PC-3 (cell line): ENCODE measurements around the gene MYO18A. TPM values are rescaled to one million over a fixed set of nuclear protein-coding genes. Genes with fewer than 3 reads are reported as not detected.

Experiments used
- ATAC-seq: fragments of 200-7000 bp; cut with Tn5 transposase; 2 replicates; pipeline ENCODE4 v1.9.1; 2020; ENCODE audit warnings: mild to moderate bottlenecking, moderate library complexity
- BruUV-seq: library from RNA; stranded (reverse); fragments of 400-500 nt; replicated peaks from 2 replicates; lab custom pipeline; 2021; lab: Mats Ljungman, UMichigan
- CTCF ChIA-PET: fragments of 300-600 bp; sonication (Branson Sonifier 250); formaldehyde crosslinking; loops from one replicate; lab custom pipeline; 2022; ENCODE audit warnings: antibody characterized with exemption; lab: Charles Lee
- POLR2A ChIA-PET: fragments of 300-600 bp; sonication (Branson Sonifier 250); formaldehyde crosslinking; loops from one replicate; lab custom pipeline; 2022; ENCODE audit warnings: antibody characterized with exemption; ENCODE audit not compliant: unreplicated experiment; lab: Charles Lee
- DNase-seq: peaks from one replicate; pipeline ENCODE4 v3.0.0-alpha.2; 2015
- H2AFZ ChIP-seq: fragments of 300-600 bp; sonication (generic); 2 replicates; pipeline ENCODE4 v1.6.0; 2016; ENCODE audit warnings: antibody characterized with exemption, low read length
- H3F3A ChIP-seq: fragments of 300-600 bp; sonication (generic); one replicate; pipeline ENCODE4 v1.6.0; 2017; ENCODE audit warnings: antibody characterized with exemption, low read length, control low read depth, mild to moderate bottlenecking; ENCODE audit not compliant: unreplicated experiment
- H3K27ac ChIP-seq: fragments of 300-600 bp; sonication (generic); 2 replicates; pipeline ENCODE4 v1.5.1; 2016; ENCODE audit warnings: mild to moderate bottlenecking, low read length
- H3K27me3 ChIP-seq: fragments of 300-600 bp; sonication (generic); 2 replicates; pipeline ENCODE4 v1.6.1; 2016; ENCODE audit warnings: low read length, mixed read lengths
- H3K36me3 ChIP-seq: fragments of 300-600 bp; sonication (generic); 2 replicates; pipeline ENCODE4 v1.6.1; 2016; ENCODE audit warnings: low read depth, mixed run types, low read length, mixed read lengths
- H3K4me1 ChIP-seq: fragments of 300-600 bp; sonication (generic); 2 replicates; pipeline ENCODE4 v1.5.1; 2016; ENCODE audit warnings: low read length; ENCODE audit not compliant: insufficient read depth
- H3K4me2 ChIP-seq: fragments of 300-600 bp; sonication (generic); 2 replicates; pipeline ENCODE4 v1.6.0; 2016; ENCODE audit warnings: low read length
- H3K4me3 ChIP-seq: fragments of 300-600 bp; sonication (generic); 2 replicates; pipeline ENCODE4 v1.5.1; 2016; ENCODE audit warnings: mild to moderate bottlenecking, low read length, mixed read lengths
- H3K79me2 ChIP-seq: fragments of 300-600 bp; sonication (generic); 2 replicates; pipeline ENCODE4 v1.6.1; 2017; ENCODE audit warnings: low read length, mixed read lengths
- H3K9ac ChIP-seq: fragments of 300-600 bp; sonication (generic); 2 replicates; pipeline ENCODE4 v1.6.0; 2016; ENCODE audit warnings: mild to moderate bottlenecking, low read length
- H3K9me2 ChIP-seq: fragments of 300-600 bp; sonication (generic); replicated peaks from 2 replicates; pipeline ENCODE4 v1.6.1; 2016; ENCODE audit warnings: mixed run types, low read length, mixed read lengths
- H3K9me3 ChIP-seq: fragments of 300-600 bp; sonication (generic); 2 replicates; pipeline ENCODE4 v1.6.1; 2016; ENCODE audit warnings: low read length, mixed read lengths
- H4K20me1 ChIP-seq: fragments of 300-600 bp; sonication (generic); 2 replicates; pipeline ENCODE4 v1.6.1; 2016; ENCODE audit warnings: low read length, mixed read lengths
- CTCF ChIP-seq: fragments of 300-600 bp; sonication (generic); conservative IDR thresholded peaks from 2 replicates; pipeline ENCODE4 v1.5.1; 2017; ENCODE audit warnings: antibody characterized with exemption, low read depth, mild to moderate bottlenecking, low read length
- EZH2 ChIP-seq: fragments of 300-600 bp; sonication (generic); IDR thresholded peaks from one replicate; pipeline ENCODE4 v1.6.1; 2017; ENCODE audit warnings: antibody characterized with exemption, mild to moderate bottlenecking, low read length; ENCODE audit not compliant: unreplicated experiment
- EZH2phosphoT487 ChIP-seq: fragments of 300-600 bp; sonication (generic); IDR thresholded peaks from 2 replicates; pipeline ENCODE4 v1.6.1; 2018; ENCODE audit warnings: mild to moderate bottlenecking, antibody characterized with exemption, low read length, borderline replicate concordance
- intact Hi-C: fragments of 100-400 bp; cut with micrococcal nuclease; formaldehyde crosslinking; loops from 2 replicates; pipeline ENCODE4 v1.9.0; 2023
- total RNA-seq: library from RNA; depleted of rRNA; stranded (reverse); fragments of >200 nt; gene quantifications from 2 replicates; pipeline ENCODE4 v1.2.3, GENCODE V29; 2014

The MYO18A gene
- total RNA-seq, 1 experiment from 2014 or later: 28.0 TPM

- Histone ChIP-seq H4K20me1 (no peaks in the 10 kb centered on the region), H3K79me2 (no peaks in the 10 kb centered on the region), H3K9me2 (no peaks in the 10 kb centered on the region), H3K4me3 (no peak overlapping the region), H3K4me1 (peaks cover 21% of the 10 kb centered on the region), H3F3A (no peaks in the 10 kb centered on the region), H3K27me3 (no peaks in the 10 kb centered on the region), H3K27ac (no peak overlapping the region), H2AFZ (no peak overlapping the region), H3K36me3 (no peaks in the 10 kb centered on the region), H3K4me2 (no peak overlapping the region), H3K9me3 (no peaks in the 10 kb centered on the region), H3K9ac (no peak overlapping the region)
- intact Hi-C loops: loop anchor here (1.0 to 5.0 kb wide), 3 partner anchors 21 to 147 kb away; partner anchors contain the start of gene NUFIP2
- BruUV-seq: no TSS peak
- POLR2A ChIA-PET: interaction anchor here (0.6 kb wide), 2 partner anchors 35 to 417 kb away, joined by 6 to 22 read pairs; partner anchors contain the start of genes MYO18A and NEK8
- TF ChIP-seq EZH2 (no peak), EZH2phosphoT487 (no peak), CTCF (peak; percentile 59)
- ATAC-seq: peak; percentile 38
- CTCF ChIA-PET: interaction anchor here (0.5 to 2.1 kb wide), 8 partner anchors 21 to 180 kb away, joined by 3 to 23 read pairs (median 4); partner anchors contain the start of gene MYO18A
- DNase-seq: peak; percentile 57
Observed at GRCh38 chr17:29145289-29146073, 34.7 kb downstream of the MYO18A start.

GRCh38 chr17:29143894-29144293 is 36.3 kb downstream of the MYO18A start:
- H3K9ac ChIP-seq: no peak overlapping the region
- BruUV-seq: no TSS peak

More at GRCh38 chr17:29143894-29144293, 36.3 kb downstream of the MYO18A start:
- peak; percentile 52 for TF ChIP-seq CTCF
- no peak for TF ChIP-seq EZH2
- ATAC-seq (no peak), DNase-seq (peak; percentile 37)
- Histone ChIP-seq H3K79me2 (no peaks in the 10 kb centered on the region), H3K27ac (no peak overlapping the region), H3K9me3 (no peaks in the 10 kb centered on the region), H3K9me2 (no peaks in the 10 kb centered on the region), H2AFZ (no peak overlapping the region), H4K20me1 (no peaks in the 10 kb centered on the region), H3F3A (no peaks in the 10 kb centered on the region), H3K36me3 (no peaks in the 10 kb centered on the region), H3K4me3 (no peak overlapping the region), H3K4me2 (no peak overlapping the region), H3K27me3 (no peaks in the 10 kb centered on the region), H3K4me1 (peaks cover 11% of the 10 kb centered on the region)
- ChIA-PET CTCF (interaction anchor here (0.5 to 1.9 kb wide), 3 partner anchors 20 to 181 kb away, joined by 7 to 17 read pairs (median 12); partner anchors contain the start of gene MYO18A), POLR2A (no interaction called here)
- intact Hi-C loops: no loop called here
